Measurements from ENCODE around the gene VSTM1.
"Not testable (repeated sequence)": the region's sequence is repeated elsewhere in the genome, so short reads cannot be mapped to it uniquely, and the experiment has no call there.

DNA sequence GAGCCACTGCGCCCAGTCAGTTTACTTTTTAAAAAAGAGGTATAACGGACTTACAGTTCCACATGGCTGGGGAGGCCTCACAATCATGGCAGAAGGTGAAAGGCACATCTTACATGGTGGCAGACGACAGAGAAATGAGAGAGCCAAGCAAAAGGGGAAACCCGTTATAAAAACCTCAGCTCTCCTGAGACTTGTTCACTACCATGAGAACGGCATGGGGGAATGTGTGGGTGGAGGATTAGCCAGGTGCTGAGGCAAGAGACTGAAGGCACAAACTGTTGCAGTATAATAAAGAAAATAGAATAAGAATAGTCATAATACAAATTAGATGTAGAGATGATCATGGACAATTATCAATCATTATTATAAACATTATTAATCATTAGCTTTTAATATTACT lies 27.2 kb downstream of the VSTM1 start:
- TF ChIP-seq POLR2A, TAF1, POU2F2, POLR2AphosphoS5 (IDR thresholded peaks at IDR 0.05; ENCODE audit: low read depth, low read length): not testable (repeated sequence)

All from GM12891 (cell line).